HepG2 (cell line): ENCODE results near the gene IGF2BP3. TPM values are rescaled to one million over a fixed set of nuclear protein-coding genes. Genes with fewer than 3 reads are reported as not detected.

Experiments
- ATAC-seq: fragments of 200-7000 bp; cut with Tn5 transposase; 3 replicates; pipeline ENCODE4 v1.9.1; 2020; ENCODE audit warnings: mild to moderate bottlenecking, moderate library complexity
- BruUV-seq: library from RNA; stranded (reverse); fragments of 400-500 nt; replicated peaks from 2 replicates; lab custom pipeline; 2021; lab: Mats Ljungman, UMichigan
- CTCF ChIA-PET: fragments of 300-600 bp; formaldehyde crosslinking; extraction: SDS; loops from one replicate; lab custom pipeline; 2021; ENCODE audit warnings: low total read pairs, inconsistent platforms, low intra/inter-chr PET ratio; lab: Yijun Ruan, JAX
- POLR2A ChIA-PET: fragments of 350-600 bp; sonication (Branson Sonifier 250); formaldehyde crosslinking; loops from one replicate; lab custom pipeline; 2020; ENCODE audit warnings: antibody characterized with exemption, inconsistent platforms; lab: Yijun Ruan, JAX
- DNase-seq: peaks from one replicate; pipeline ENCODE4 v3.0.0-alpha.2; 2015; ENCODE audit warnings: low spot score
- FAIRE-seq: peaks from 3 replicates; lab custom pipeline; 2011; peaks lifted over from hg19 to GRCh38; lab: Jason Lieb, UNC
- H2AFZ ChIP-seq: one replicate; pipeline ENCODE4 v1.6.1; 2011; ENCODE audit warnings: low read length, inconsistent platforms
- H3K27ac ChIP-seq: fragments of 300-600 bp; 3 replicates; pipeline ENCODE4 v1.8.0; 2011; ENCODE audit warnings: mixed run types, mild to moderate bottlenecking, mixed read lengths, low read length, inconsistent platforms; ENCODE audit not compliant: insufficient read depth; ENCODE audit errors: extremely low read length
- H3K27me3 ChIP-seq, 2 experiments: fragments of 200-600 bp in 1 of 2; 2 replicates in 1 of 2; 3 replicates in 1 of 2; pipeline versions ENCODE4 v1.6.0 to v1.8.0; 2011; ENCODE audit warnings: low read length in 2 of 2, mild to moderate bottlenecking in 2 of 2, moderate library complexity in 2 of 2, inconsistent platforms in 1 of 2; ENCODE audit not compliant: insufficient read depth in 2 of 2, control insufficient read depth in 1 of 2
- H3K36me3 ChIP-seq, 2 experiments: fragments of 200-600 bp in 1 of 2; replicated peaks in 1 of 2; 2 replicates in 1 of 2; 3 replicates in 1 of 2; pipeline versions ENCODE4 v1.5.1 to v1.8.0; 2011; ENCODE audit warnings: low read length in 2 of 2, inconsistent platforms in 1 of 2; ENCODE audit not compliant: insufficient read depth in 2 of 2, control insufficient read depth in 1 of 2
- H3K4me1 ChIP-seq: 2 replicates; pipeline ENCODE4 v1.5.1; 2012; ENCODE audit warnings: low read length, inconsistent platforms; ENCODE audit not compliant: insufficient read depth
- H3K4me2 ChIP-seq: 2 replicates; pipeline ENCODE4 v1.6.0; 2011; ENCODE audit warnings: low read depth, low read length, inconsistent platforms
- H3K4me3 ChIP-seq, 3 experiments: fragments of 200-600 bp in 1 of 3; sonication (generic), shearing (Covaris generic) in 1 of 3; replicated peaks in 1 of 3; 2 replicates each; pipeline ENCODE4 v1.5.1; 2011 to 2016; ENCODE audit warnings: low read length in 3 of 3, inconsistent platforms in 2 of 3, low read depth in 2 of 3, mild to moderate bottlenecking in 2 of 3, control low read depth in 1 of 3, mixed read lengths in 1 of 3; ENCODE audit not compliant: insufficient read depth in 1 of 3
- H3K79me2 ChIP-seq: one replicate; pipeline ENCODE4 v1.6.1; 2011; ENCODE audit warnings: low read length, inconsistent platforms; ENCODE audit not compliant: insufficient read depth
- H3K9ac ChIP-seq: 2 replicates; pipeline ENCODE4 v1.6.0; 2011; ENCODE audit warnings: mild to moderate bottlenecking, low read depth, low read length, inconsistent platforms; ENCODE audit not compliant: insufficient read depth
- H3K9me3 ChIP-seq: 2 replicates; pipeline ENCODE4 v1.5.1; 2012; ENCODE audit warnings: mild to moderate bottlenecking, low read length
- H4K20me1 ChIP-seq: 2 replicates; pipeline ENCODE4 v1.6.0; 2011; ENCODE audit warnings: inconsistent platforms, mild to moderate bottlenecking, low read length, moderate library complexity; ENCODE audit not compliant: insufficient read depth
- FOXP1 ChIP-seq, 2 experiments: fragments of 450-650 bp in 1 of 2; IDR thresholded peaks; 2 replicates each; pipeline ENCODE4 v1.6.1; 2017 to 2018; ENCODE audit warnings: antibody characterized with exemption in 1 of 2
- JARID2 ChIP-seq: sonication (generic); formaldehyde crosslinking; IDR thresholded peaks from 2 replicates; pipeline ENCODE4 v1.8.1; 2023; ENCODE audit warnings: missing genetic modification reagents, inconsistent platforms; ENCODE audit not compliant: insufficient replicate concordance
- ONECUT2 ChIP-seq: sonication (generic); formaldehyde crosslinking; IDR thresholded peaks from 2 replicates; pipeline ENCODE4 v1.4.0; 2020; ENCODE audit warnings: missing genetic modification reagents
- RARG ChIP-seq: sonication (generic); formaldehyde crosslinking; IDR thresholded peaks from 2 replicates; pipeline ENCODE4 v1.4.0; 2020; ENCODE audit warnings: low read depth, mild to moderate bottlenecking, missing genetic modification reagents
- SALL1 ChIP-seq: sonication (generic); formaldehyde crosslinking; IDR thresholded peaks from 2 replicates; pipeline ENCODE4 v1.8.0; 2022; ENCODE audit warnings: mild to moderate bottlenecking, missing genetic modification reagents
- TCF7 ChIP-seq: sonication (generic); IDR thresholded peaks from 2 replicates; pipeline ENCODE4 v1.6.1; 2016; ENCODE audit warnings: antibody characterized with exemption, low read depth
- ZNF331 ChIP-seq: sonication (generic); formaldehyde crosslinking; IDR thresholded peaks from 2 replicates; pipeline ENCODE4 v1.4.0; 2020; ENCODE audit warnings: missing genetic modification reagents
- ZNF598 ChIP-seq: sonication (generic); formaldehyde crosslinking; IDR thresholded peaks from 2 replicates; pipeline ENCODE4 v1.5.1; 2020; ENCODE audit warnings: mild to moderate bottlenecking, missing genetic modification reagents, borderline replicate concordance
- ZSCAN21 ChIP-seq: sonication (generic); formaldehyde crosslinking; IDR thresholded peaks from 2 replicates; pipeline ENCODE4 v1.8.0; 2022; ENCODE audit warnings: mild to moderate bottlenecking, missing genetic modification reagents, moderate library complexity, borderline replicate concordance
- WGBS: methylation state at CpG from one replicate; pipeline ENCODE4 v1.1.6; 2017; ENCODE audit warnings: low lambda C conversion rate; 5-methylcytosine and 5-hydroxymethylcytosine counted together
- in situ Hi-C: cut with HindIII; loops from 2 replicates; pipeline ENCODE4 v1.10.0; 2017; ENCODE audit warnings: low pct_unique_long_range_greater_than_20kb; ENCODE audit not compliant: extremely low pct_ligation_motif_present
- intact Hi-C: fragments of 100-400 bp; cut with micrococcal nuclease; formaldehyde crosslinking; loops from one replicate; pipeline ENCODE4 v1.10.0; 2022; ENCODE audit not compliant: unreplicated experiment
- polyA plus RNA-seq, 8 experiments: library from polyadenylated mRNA; depleted of rRNA in 3 of 8; stranded (reverse) in 7 of 8; unstranded in 1 of 8; fragments of >200 nt; fragmentation: Illumina TruSeq in 4 of 8; extraction: Trizol in 4 of 8; gene quantifications; 2 replicates each; pipeline versions ENCODE4 v1.2.1 to v1.2.3, GENCODE V29; 2011 to 2016; ENCODE audit warnings: low read depth in 4 of 8, missing spikeins in 1 of 8, mixed read lengths in 1 of 8; ENCODE audit not compliant: insufficient read depth in 1 of 8
- total RNA-seq, 5 experiments: library from RNA; depleted of rRNA; stranded (reverse); fragments of >200 nt; fragmentation: Illumina TruSeq; extraction: Trizol; gene quantifications; 2 replicates each; pipeline ENCODE4 v1.2.3, GENCODE V29; 2016; ENCODE audit warnings: low read depth in 1 of 5
- TF ChIP-seq, protein P1 (sequence below): sonication (generic); formaldehyde crosslinking; IDR thresholded peaks from 2 replicates; pipeline ENCODE4 v1.4.0; 2020; ENCODE audit warnings: missing genetic modification reagents
- TF ChIP-seq, protein P2 (sequence below): sonication (generic); formaldehyde crosslinking; IDR thresholded peaks from 2 replicates; pipeline ENCODE4 v1.5.0; 2020; ENCODE audit warnings: missing genetic modification reagents, mild to moderate bottlenecking, borderline replicate concordance
- TF ChIP-seq, protein P3 (sequence below), 2 experiments: sonication (generic) in 1 of 2; formaldehyde crosslinking in 1 of 2; IDR thresholded peaks; 2 replicates each; pipeline versions ENCODE4 v1.4.0 to v1.6.1; 2016 to 2020; ENCODE audit warnings: borderline replicate concordance in 1 of 2, low read depth in 1 of 2, mild to moderate bottlenecking in 1 of 2, missing genetic modification reagents in 1 of 2

The IGF2BP3 gene
- total and polyA plus RNA-seq, 2 of the 13 experiments (the other 11 are each of a cell fraction or from before 2014, with no cell fraction given), result 37.7 to 39.5 TPM

DNA sequence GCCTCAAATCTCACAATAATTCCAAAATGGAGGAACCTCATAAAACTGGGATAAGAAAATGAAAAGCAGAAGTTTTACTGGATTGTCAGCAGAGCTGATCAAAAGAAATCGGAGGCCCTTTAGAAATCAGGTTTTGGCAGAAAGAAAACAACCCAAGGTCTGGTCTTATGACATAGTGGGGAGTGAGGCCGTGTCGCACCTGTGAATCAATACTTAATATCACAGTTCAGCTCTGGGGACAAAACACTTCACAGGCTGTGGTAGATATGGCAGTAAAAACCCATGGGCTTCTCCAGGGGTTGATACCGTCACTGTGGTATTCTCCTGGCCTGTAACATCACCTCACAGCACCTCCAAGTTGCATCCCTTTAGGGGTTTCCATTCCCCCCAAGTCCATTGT lies 177.7 kb downstream of the IGF2BP3 start:
- CTCF ChIA-PET, result no interaction called here
- in situ Hi-C loops, result no loop called here
- BruUV-seq, result no TSS peak
- no peak for TF ChIP-seq ZNF598
- TF ChIP-seq ZNF331, result 0 out of 2 replicates have a peak, but pooled peaks have one; percentile 15
- TF ChIP-seq, protein P1, sequence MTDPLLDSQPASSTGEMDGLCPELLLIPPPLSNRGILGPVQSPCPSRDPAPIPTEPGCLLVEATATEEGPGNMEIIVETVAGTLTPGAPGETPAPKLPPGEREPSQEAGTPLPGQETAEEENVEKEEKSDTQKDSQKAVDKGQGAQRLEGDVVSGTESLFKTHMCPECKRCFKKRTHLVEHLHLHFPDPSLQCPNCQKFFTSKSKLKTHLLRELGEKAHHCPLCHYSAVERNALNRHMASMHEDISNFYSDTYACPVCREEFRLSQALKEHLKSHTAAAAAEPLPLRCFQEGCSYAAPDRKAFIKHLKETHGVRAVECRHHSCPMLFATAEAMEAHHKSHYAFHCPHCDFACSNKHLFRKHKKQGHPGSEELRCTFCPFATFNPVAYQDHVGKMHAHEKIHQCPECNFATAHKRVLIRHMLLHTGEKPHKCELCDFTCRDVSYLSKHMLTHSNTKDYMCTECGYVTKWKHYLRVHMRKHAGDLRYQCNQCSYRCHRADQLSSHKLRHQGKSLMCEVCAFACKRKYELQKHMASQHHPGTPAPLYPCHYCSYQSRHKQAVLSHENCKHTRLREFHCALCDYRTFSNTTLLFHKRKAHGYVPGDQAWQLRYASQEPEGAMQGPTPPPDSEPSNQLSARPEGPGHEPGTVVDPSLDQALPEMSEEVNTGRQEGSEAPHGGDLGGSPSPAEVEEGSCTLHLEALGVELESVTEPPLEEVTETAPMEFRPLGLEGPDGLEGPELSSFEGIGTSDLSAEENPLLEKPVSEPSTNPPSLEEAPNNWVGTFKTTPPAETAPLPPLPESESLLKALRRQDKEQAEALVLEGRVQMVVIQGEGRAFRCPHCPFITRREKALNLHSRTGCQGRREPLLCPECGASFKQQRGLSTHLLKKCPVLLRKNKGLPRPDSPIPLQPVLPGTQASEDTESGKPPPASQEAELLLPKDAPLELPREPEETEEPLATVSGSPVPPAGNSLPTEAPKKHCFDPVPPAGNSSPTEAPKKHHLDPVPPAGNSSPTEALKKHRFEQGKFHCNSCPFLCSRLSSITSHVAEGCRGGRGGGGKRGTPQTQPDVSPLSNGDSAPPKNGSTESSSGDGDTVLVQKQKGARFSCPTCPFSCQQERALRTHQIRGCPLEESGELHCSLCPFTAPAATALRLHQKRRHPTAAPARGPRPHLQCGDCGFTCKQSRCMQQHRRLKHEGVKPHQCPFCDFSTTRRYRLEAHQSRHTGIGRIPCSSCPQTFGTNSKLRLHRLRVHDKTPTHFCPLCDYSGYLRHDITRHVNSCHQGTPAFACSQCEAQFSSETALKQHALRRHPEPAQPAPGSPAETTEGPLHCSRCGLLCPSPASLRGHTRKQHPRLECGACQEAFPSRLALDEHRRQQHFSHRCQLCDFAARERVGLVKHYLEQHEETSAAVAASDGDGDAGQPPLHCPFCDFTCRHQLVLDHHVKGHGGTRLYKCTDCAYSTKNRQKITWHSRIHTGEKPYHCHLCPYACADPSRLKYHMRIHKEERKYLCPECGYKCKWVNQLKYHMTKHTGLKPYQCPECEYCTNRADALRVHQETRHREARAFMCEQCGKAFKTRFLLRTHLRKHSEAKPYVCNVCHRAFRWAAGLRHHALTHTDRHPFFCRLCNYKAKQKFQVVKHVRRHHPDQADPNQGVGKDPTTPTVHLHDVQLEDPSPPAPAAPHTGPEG, result no peak
- TF ChIP-seq JARID2 (CRISPR knock-in tag), result peak; percentile 47
- TF ChIP-seq ONECUT2 (CRISPR knock-in tag), result peak; percentile 41
- TF ChIP-seq TCF7, result peak; percentile 28; the same call in 1 of the 2 replicates
- 0 out of 2 replicates have a peak, but pooled peaks have one; percentile 0 for TF ChIP-seq SALL1 (CRISPR knock-in tag)
- TF ChIP-seq, protein P2, sequence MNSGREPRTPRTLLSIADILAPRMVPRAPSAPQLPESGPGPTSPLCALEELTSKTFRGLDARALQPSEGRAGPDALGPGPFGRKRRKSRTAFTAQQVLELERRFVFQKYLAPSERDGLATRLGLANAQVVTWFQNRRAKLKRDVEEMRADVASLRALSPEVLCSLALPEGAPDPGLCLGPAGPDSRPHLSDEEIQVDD (CRISPR knock-in tag), result no peak
- no peak for TF ChIP-seq RARG
- TF ChIP-seq FOXP1 (IDR thresholded peaks at IDR 0.05), result no peak
- peak; percentile 17; the same call in 1 of the 2 replicates for TF ChIP-seq FOXP1 (CRISPR knock-in tag; IDR thresholded peaks at IDR 0.05)
- no peak for TF ChIP-seq ZSCAN21 (CRISPR knock-in tag)
- TF ChIP-seq, protein P3, sequence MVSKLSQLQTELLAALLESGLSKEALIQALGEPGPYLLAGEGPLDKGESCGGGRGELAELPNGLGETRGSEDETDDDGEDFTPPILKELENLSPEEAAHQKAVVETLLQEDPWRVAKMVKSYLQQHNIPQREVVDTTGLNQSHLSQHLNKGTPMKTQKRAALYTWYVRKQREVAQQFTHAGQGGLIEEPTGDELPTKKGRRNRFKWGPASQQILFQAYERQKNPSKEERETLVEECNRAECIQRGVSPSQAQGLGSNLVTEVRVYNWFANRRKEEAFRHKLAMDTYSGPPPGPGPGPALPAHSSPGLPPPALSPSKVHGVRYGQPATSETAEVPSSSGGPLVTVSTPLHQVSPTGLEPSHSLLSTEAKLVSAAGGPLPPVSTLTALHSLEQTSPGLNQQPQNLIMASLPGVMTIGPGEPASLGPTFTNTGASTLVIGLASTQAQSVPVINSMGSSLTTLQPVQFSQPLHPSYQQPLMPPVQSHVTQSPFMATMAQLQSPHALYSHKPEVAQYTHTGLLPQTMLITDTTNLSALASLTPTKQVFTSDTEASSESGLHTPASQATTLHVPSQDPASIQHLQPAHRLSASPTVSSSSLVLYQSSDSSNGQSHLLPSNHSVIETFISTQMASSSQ (IDR thresholded peaks at IDR 0.05; ENCODE audit: low read depth), result no peak
- TF ChIP-seq, protein P3 (CRISPR knock-in tag; IDR thresholded peaks at IDR 0.05; ENCODE audit: borderline replicate concordance), result 0 out of 2 replicates have a peak, but pooled peaks have one; percentile 3

More for the DNA sequence above, 177.7 kb downstream of the IGF2BP3 start:
- ATAC-seq, result peak; percentile 3; the same call in 2 of the 3 replicates
- Histone ChIP-seq H3K36me3 (no peaks in the 10 kb centered on the region), H3K4me3 (peak overlapping the region in 2 of 3 experiments; percentile 23 to 70; a peak in 3 of 6 replicates), H3K4me2 (peak overlapping the region; percentile 98), H4K20me1 (no peaks in the 10 kb centered on the region), H3K9ac (peak overlapping the region; percentile 84), H3K27me3 (no peaks in the 10 kb centered on the region), H3K4me1 (peaks cover 85% of the 10 kb centered on the region), H3K79me2 (no peaks in the 10 kb centered on the region), H3K9me3 (no peaks in the 10 kb centered on the region), H3K27ac (peak overlapping the region; percentile 100), H2AFZ (peak overlapping the region; percentile 43)
- POLR2A ChIA-PET, result interaction anchor here (0.9 to 4.9 kb wide), 8 partner anchors 9 to 171 kb away, joined by 3 to 69 read pairs (median 5); no protein-coding TSS in a partner anchor
- FAIRE-seq, result no peak
- 4% methylated on average over 4 of the region's 4 CpGs for WGBS
- DNase-seq, result no peak
- intact Hi-C loops, result loop anchor here (1.0 kb wide), 1 partner anchor 15 kb away; no protein-coding TSS in a partner anchor
